Activated CD8-positive, alpha-beta memory T cell treated with anti-CD3 and anti-CD28 coated beads for 48 hours (primary cell): ENCODE results near the gene TWIST1.

Source experiments
- DNase-seq, 3 experiments: peaks; one replicate each; pipeline ENCODE4 v3.0.0-alpha.2; 2020; ENCODE audit warnings: low read depth in 2 of 3, low spot score in 2 of 3

The TWIST1 gene

DNA sequence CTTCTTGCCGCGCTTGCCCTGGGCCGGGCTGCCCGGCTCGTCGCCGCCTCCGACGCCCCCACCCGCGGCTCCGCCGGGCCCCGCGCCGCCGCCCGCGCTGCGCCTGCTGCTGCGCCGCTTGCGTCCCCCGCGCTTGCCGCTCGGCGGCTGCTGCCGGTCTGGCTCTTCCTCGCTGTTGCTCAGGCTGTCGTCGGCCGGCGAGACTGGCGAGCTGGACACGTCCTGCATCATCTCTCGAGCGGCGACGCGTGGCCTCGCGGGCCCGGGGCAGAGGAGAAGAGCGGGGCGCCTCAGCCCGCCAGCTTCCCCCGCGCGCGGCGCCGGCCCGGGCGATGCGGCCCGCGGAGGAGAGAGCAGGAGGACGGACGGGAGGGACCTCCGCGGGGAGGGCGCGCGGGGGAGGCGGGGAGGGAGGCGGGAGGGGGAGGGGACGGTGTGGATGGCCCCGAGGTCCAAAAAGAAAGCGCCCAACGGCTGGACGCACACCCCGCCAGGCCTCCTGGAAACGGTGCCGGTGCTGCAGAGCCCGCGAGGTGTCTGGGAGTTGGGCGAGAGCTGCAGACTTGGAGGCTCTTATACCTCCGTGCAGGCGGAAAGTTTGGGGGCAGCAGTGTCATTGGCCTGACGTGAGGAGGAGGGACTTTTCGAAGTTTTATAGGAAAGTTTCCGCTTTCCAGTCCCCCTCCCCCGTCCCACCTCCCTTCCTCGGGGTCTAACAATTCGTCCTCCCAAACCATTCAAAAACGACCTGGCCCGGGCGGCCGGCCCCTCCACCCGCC, at the start of gene TWIST1:
Gene TWIST1 (minus strand): TSS at position 546 of the 779 bp plus-strand sequence. CDS start 315 bp downstream, at position 231.
- DNase-seq = no peak

DNA sequence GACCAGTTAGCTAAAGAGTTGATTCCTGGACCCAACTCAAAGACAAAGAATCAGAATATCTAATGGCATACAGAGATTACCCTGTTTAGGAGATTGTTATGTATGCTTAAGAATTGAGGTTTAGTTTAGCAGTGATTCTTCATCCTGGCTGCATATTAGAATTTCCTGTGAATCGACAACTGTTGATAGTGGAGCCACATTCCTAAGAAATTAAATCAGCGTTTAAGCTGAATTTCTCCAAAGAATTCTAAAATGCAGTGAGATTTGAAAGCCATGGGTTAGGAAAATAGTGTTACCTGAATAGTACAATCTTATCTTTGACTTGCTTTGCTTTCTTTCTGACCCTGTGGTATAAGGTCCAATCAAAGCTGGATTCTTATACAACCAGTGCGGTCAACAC, 44.2 kb upstream of the TWIST1 start:
- DNase-seq = no peak

DNA sequence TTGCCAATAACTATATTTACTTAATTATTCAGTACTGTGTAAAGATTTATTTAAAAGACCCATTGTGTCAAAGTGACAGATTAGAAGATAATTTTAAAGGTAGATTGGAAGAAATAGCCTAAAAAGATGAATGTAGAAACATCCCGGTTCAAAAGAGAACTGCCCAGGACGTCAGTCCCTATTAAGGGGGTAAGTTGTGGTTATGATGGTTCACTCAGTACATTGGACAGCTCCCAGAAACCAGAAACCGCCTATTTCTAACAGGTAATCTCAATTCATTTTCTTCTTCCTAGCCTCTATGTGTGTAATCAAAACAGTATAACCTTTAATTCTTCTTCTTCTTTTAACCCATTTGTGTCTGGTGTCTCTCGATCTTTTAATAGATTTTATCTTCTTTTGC, 29.3 kb upstream of the TWIST1 start:
- DNase-seq = no peak

DNA sequence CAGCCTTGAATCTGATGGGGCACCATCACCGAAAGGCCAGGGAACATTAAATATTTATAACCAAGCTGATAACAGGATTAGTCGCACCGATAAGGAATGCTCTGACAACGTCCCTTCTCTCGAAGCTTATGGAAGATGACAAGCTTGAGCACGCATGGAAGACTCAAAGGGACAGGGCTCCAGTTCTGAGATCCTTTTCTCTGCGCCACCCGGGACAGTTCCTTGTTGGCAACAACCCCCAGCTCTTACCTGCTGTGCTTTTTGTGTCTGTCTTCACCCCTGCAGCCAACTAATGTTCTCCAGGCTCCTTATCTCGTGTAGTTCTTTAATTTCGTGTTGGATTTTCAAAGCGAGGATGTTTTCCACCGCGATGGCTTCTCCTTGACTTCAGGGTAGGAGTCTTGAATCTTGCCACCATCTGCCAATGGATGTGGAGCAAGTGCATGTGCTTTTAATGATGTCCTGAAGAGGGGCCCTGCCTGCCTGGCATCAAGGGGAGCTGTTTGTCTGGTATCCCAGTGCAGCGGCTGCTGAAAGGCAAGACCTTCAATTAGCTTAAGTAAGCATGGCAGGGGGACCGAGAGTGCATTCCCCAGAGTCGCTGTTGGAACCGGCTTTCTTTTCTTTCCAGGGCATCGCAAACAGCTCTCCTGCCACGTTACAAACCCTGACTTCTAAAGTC, 28.1 kb upstream of the TWIST1 start:
- DNase-seq = no peak

DNA sequence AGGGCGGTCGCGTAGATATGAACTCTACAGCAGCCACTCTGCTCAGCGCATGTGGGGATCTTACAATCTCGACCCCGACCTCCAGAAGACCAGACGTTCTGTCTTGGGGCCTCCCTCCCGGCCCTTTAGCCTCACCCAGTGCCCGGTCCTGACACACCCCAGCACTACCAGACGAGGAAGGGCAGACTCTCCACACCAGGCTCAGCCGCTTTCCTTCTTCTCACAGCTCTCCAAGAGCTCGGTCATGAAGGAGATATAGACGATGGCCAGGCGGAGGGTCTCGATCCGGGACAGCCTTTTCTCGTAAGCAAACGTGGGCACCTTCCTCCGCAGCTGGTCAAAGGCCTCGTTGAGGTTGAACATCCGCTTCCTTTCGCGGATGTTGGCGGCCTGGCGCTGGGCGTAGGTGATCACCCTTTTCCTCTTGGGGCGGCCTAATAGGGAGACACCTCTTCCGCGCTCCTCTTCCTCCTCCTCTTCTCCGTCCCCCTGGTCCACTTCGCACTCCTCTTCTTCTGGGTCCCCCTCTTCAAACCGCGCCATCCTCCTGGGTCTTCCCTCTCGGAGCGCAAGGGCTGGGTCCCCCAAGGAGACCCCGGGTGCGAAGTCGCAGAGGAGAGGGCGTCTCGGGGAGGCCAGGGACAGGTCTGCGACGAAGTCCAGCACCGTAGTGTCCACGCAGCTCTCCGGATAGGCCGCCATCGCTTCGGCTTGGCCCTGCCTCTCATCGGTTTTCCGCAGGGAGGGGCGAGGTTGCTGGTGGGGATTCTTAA, 27.4 kb upstream of the TWIST1 start, which contains the start of gene FERD3L:
Gene FERD3L (minus strand): TSS at position 761 of the 773 bp plus-strand sequence. CDS start 59 bp downstream, at position 702.
- no peak for DNase-seq

DNA sequence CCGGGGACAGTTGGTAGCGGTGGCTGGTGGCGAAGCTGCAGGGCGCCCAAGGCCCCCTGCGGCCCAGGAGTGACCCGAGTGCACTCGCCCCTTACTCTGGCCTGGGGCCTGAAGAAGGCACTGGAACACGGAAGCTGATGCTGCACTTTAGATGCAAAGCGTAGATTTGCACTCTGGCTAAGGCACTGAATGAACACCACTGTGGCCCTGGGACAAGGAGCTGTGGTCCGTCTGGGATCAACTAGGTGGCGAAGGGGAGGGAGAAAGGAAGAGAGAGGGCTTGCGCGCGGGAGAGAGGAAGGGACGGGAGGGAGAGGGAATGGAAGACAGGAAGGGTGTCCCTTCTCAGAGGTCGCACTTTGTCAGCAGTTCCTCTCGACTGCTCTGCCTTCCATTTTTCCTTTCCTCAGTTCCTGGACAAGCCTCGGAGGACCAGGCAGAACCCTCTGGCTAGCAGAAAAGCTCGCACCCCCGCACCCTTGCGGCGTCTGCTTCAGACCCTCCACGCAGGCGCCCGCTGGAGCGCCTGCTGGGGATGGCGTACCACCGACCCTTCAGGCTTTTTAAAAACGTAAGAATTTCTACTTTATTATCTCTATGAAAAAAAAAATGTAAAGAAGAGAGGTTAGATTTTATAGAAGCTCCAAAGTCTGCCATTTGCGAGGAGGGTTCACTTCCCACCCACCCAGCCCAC, 26.6 kb upstream of the TWIST1 start:
- DNase-seq = no peak

DNA sequence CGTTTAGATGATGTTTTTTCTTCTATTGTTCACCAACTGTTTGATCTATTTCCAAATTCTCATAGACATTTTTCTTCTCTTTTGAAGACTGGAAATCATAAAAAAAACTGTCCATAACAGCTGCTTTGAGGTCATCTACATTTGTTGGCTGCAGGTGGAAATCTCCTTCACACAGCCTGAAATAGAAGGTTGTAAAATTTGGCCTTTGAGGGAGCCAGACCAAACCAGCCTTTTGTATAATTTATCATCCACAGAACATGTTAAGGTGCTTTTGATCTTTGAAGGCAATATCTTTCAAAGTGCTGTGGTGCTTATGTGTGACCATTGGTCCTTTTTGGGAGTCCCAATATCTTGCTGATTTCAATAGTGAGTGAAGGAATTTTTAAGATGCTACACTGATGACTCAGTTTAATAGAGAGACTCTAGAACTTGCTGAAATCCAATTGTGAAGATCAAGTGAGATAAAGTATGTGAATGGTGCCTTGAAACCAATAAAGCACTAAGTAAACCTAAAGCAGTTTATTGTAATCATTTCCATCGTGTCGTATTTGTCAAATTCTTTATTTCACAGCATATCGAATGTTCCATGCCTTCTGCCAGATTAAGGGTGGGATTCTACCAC, 22.4 kb upstream of the TWIST1 start:
- no peak for DNase-seq

DNA sequence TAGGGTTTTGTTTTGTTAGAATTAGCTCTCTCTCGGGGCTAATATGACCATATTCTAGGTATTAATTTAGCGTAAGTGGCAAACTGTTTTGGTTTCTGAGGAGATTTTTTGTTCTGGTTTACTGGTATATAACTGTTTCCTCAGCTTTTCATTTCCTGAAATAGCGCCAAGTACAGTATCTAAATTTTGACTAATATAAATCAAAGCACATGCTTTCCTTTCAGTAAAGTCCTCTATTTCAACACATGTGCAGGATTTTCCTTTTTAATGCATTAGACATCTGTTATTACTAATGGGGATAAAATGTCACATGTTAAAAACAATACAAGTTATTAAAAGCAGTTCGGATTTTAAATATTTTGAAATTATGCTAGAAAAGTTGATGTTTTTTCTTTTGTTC, 16.4 kb upstream of the TWIST1 start:
- no peak for DNase-seq

DNA sequence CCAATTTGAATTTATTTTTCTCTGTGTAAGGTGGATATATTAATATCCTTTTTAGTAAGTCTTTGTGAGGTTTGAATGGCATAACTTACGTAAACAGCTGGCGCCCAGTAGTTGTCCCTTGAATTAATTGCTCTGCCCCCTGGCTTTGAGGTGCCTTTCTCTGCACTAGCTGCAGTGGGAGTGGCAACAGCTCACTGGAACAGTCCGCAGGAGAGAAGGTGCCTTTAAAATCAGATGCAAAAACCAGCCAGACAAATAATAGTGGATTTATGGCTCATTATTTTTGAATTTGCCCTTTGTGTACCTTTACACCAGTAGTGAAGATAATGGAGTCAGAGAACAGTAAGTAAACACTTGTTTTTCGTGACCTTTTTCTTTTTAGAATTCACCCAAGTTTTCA, 16.0 kb upstream of the TWIST1 start:
- DNase-seq = no peak

DNA sequence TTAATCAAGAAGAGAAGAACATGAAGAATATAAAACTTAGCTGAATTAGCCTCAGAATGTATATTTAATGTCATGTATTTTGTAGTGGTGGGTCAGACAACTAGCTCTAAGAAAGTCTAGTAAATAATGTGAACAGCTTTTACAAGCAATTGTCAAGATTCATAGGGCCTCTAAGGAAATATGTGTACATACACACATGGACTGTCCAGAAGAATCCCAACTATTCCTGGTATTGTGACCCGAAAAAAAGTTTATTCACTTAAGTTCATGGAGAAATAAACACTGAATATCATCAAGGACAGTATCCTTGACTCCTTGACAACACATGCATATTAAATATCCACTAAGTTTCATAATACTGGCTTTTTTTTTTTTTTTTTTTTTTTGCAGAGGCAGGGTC, 11.4 kb upstream of the TWIST1 start:
- DNase-seq = no peak

DNA sequence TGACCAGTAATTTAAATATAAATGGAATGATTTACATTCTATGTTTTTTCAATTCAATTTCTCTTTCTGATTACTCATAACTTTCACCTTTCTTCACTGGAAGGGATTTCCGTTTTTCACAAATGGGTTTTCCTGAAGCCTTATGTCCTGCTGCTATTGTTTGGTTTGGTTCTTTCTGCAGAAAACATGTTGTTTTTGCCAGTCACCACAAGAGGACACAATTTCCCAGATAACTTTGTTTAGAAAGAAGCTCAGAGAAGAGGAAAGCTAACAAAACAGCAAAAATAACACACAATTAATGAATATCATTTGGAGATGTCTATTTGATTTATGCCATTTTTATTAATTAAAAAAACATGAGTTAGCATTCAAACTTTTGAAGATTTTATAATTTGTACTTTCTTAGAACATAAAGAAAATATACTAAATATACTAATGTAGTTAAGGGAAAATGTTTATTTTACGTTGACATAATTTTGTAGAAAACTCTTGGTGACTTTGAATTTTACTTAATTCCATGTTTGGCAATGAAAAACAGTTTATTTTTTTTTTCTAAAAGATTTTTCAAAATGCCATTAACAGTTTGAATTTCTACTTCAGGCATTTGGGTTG, 4.6 kb upstream of the TWIST1 start:
- DNase-seq = no peak

DNA sequence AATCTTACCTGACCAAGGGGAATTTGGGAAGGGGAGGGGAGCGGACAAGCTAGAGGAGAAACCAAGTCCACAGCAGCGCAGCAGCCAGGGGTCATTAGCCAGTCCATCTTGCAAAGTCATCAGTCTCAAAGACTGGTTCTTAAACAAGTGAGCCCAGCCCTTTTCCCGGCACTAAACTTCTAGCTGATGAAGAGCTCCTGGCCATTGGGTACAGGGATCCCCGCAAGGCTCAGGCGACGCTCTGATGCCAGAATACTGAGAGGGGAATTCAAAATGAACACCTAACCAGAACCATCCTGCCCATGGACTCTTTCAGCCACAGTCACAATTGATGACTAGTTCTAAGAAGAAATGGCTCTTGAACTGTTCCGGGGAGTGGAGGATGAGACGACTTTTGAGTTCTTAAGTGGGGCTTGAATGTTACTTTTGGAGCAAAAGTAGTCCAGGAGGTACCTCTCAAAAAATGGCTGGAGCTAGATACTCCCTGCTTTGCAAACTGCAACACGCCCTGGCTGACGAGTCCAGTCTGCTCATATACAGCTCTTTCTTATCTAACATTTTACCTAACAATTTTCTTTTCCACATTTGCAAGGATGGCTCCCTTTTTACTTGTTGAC, 2.5 kb upstream of the TWIST1 start:
- DNase-seq = no peak

DNA sequence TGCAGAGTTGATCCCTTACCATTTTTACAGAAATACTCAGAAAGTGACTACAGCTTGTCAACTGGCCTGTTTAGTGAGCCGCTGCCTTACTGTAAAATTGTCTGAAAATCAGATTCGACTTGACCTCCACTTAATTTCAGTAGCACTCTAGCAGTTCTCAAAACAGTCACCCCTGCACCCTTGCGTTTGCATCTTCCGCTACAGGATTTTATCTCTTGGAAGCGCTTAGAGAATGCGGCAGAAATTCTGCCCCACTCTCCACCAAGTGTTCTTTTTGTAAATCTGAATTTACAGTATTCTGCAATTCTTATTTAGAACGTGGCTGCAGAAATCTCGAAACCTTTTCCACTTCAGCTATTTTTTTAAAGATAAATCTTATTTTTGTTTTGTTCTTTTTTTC, 1.9 kb upstream of the TWIST1 start:
- DNase-seq = no peak

DNA sequence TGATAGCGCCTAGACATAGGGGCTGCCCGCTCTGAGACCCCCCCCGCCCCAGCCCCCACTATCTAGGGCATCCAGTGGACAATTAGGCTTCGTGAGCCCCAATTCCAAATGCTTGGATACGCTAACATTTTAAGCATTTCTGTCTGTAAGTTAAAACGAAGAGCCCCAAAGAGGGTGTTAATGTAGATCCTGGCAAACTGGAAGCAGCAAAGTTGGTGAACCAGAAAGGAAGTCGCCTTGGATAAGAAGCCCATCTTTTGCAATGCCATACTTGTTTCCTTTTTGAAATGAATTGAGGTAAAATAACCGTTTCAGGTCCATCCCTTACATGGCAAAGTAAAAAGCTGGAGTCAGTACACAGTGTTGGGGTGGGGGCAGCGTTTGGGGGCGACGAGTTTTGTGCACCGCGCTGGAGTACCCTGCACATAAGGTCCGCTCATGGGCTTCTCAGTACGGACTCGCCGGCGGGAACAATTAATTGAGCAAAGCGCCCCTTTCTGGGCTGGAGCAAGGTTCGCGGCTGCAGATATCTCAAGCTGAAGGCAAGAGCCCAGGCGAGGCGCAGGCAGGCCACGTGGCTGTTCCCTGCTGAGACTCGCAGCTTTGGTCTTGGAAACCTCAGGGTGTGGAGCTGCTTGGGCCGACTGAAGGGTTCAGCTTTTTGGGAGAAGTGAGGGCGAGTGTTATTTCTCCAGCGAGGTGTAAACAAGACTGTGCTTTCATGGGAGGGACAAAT, 1.4 kb upstream of the TWIST1 start:
- DNase-seq = no peak

DNA sequence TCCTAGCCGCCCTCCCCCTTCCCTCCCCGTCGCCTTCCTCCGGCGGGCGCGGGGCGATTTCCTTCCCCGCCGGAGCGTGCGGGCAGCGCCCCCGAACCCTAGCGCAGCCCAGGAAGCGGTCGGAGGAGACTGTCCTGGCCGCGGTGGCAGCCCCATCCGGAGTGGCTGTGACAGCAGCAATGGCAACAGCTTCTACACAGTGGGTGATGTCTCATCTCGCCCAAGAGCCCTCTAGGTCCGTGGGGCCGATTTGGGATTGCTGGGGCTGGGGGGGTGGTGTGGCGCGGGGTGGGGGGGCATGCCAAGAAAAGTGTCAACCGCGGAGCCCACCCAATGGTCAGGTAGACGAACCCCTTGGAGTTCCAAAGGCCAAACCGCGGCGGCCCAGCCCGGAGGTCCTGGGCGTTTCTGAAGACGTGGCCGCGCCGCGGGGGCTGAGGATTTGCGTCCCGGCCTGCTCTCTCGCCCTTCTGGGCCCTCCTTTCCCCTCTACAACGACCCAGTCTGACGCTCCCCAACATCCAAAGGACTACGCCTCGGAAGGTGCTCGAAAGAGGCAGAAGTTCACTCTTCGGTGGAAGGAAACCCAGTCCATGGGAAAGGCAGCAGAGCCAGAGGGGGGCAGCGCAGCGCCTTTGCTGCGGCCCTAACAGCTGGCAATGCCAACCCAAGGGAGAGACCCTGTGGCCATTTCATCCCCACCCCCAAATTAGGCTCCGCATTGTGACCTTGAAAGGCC, 603 bp upstream of the TWIST1 start:
- DNase-seq = no peak

DNA sequence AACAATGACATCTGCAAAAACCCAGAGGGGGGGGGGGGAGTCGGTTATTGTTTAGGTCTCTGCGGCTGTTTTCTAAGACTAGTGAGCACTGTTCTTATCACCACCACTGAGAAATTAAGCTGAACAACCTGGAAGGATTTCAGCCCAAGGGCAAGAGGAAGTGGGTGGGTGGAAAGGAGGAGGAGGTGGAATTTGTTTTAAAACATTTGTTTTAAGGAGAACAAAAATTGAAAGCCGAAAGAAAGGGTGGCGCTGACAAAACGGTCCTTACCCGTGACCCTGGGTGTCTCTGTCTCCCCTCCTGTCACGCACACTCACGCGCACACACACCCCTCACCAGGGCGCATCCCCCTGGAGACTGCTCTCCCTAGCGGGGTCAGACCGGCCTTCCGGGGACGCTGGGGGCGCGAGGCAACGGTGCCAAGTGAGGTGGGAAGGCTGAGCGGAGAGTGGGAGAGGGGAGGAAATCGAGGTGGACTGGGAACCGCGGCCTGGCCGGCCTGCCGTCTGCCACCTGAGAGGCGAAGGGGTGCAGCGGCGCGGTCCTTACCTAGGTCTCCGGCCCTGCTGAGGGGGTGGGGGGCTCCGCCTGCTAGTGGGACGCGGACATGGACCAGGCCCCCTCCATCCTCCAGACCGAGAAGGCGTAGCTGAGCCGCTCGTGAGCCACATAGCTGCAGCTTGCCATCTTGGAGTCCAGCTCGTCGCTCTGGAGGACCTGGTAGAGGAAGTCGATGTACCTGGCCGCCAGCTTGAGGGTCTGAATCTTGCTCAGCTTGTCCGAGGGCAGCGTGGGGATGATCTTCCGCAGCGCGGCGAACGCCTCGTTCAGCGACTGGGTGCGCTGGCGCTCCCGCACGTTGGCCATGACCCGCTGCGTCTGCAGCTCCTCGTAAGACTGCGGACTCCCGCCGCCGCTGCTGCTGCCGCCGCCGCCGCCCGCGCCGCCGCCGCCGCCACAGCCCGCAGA, 1.0 kb downstream of the TWIST1 start:
- DNase-seq = no peak

DNA sequence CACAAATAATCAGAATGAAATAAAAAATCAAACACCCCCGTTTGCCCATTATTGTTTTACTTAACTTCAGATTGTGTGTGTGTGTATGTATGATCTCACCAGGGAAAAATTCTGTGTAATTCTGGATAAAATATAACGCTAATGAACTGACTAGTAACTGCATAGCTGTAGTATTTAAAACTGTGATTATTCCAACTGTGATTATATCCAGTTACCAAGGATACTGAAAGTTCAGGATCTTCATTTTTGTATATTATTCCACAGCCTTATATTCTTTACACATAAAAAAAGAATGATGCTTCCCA, 2.9 kb downstream of the TWIST1 start:
- DNase-seq = no peak
